Gastroesophageal sphincter (tissue), 4 donors: ENCODE measurements around the gene BLTP3B. TPM values are rescaled to one million over a fixed set of nuclear protein-coding genes. Genes with fewer than 3 reads are reported as not detected.

Experiments
- ATAC-seq: fragments of 150-250 bp; one replicate; pipeline ENCODE4 v1.9.1; 2016; ENCODE audit warnings: mild to moderate bottlenecking, moderate library complexity
- H3K27ac ChIP-seq, 4 donors: fragments of 200-600 bp; sonication (generic) in 3 of 4; 1 replicate in 3 of 4; 2 replicates in 1 of 4; pipeline ENCODE4 v1.5.1; 2016 to 2019
- H3K27me3 ChIP-seq: fragments of 200-600 bp; sonication (generic); one replicate; pipeline ENCODE4 v1.5.1; 2019
- H3K36me3 ChIP-seq, 2 donors: fragments of 200-600 bp; sonication (generic); one replicate each; pipeline ENCODE4 v1.5.1; 2019; ENCODE audit warnings: control low read depth in 1 of 2
- H3K4me1 ChIP-seq, 3 donors: fragments of 200-600 bp; sonication (generic); 1 replicate in 2 of 3; 2 replicates in 1 of 3; pipeline ENCODE4 v1.5.1; 2016 to 2019; ENCODE audit warnings: control low read depth in 2 of 3
- H3K4me3 ChIP-seq, 2 donors: fragments of 200-600 bp; sonication (generic); one replicate each; pipeline ENCODE4 v1.5.1; 2019; ENCODE audit warnings: mild to moderate bottlenecking in 1 of 2, moderate library complexity in 1 of 2
- H3K9me3 ChIP-seq, 3 donors: fragments of 200-600 bp; sonication (generic); one replicate each; pipeline ENCODE4 v1.5.1; 2017 to 2019; ENCODE audit warnings: control low read depth in 2 of 3
- CTCF ChIP-seq, 4 experiments: fragments of 200-600 bp in 2 of 4; fragments of 450-650 bp in 2 of 4; sonication (generic) in 1 of 4; IDR thresholded peaks; one replicate each; pipeline ENCODE4 v1.5.1; 2017 to 2019; ENCODE audit warnings: antibody characterized with exemption in 4 of 4, mild to moderate bottlenecking in 2 of 4, moderate library complexity in 2 of 4
- EP300 ChIP-seq: sonication (generic); formaldehyde crosslinking; IDR thresholded peaks from one replicate; pipeline ENCODE4 v1.6.1; 2017; ENCODE audit warnings: antibody characterized with exemption, mild to moderate bottlenecking
- POLR2A ChIP-seq, 2 donors: fragments of 450-650 bp; IDR thresholded peaks; one replicate each; pipeline ENCODE4 v1.6.1; 2017; ENCODE audit warnings: antibody characterized with exemption in 2 of 2, mild to moderate bottlenecking in 2 of 2, moderate library complexity in 1 of 2
- POLR2AphosphoS5 ChIP-seq: sonication (generic); formaldehyde crosslinking; IDR thresholded peaks from one replicate; pipeline ENCODE4 v1.6.1; 2017; ENCODE audit warnings: antibody characterized with exemption
- WGBS, 2 donors: methylation state at CpG; one replicate each; pipeline ENCODE4 v1.1.5; 2018; ENCODE audit warnings: low coverage in 1 of 2; 5-methylcytosine and 5-hydroxymethylcytosine counted together
- total RNA-seq, 4 donors: library from RNA; depleted of rRNA; stranded (reverse); fragments of >200 nt; gene quantifications; one replicate each; pipeline ENCODE4 v1.1.0, GENCODE V29; 2016

The BLTP3B gene
- total RNA-seq, 4 donors from 2014 or later = 41.4 to 59.0 (median 45.0) TPM

GRCh38 chr12:100168562-100168961 is 25.9 kb upstream of the BLTP3B start:
- H3K36me3 ChIP-seq = peaks cover 0 to 9% of the 10 kb centered on the region in 2 donors
- H3K9me3 ChIP-seq = no peaks in the 10 kb centered on the region
- no peak overlapping the region for H3K4me3 ChIP-seq
- no peaks in the 10 kb centered on the region for H3K27me3 ChIP-seq
- H3K27ac ChIP-seq = no peak overlapping the region
- WGBS, 2 donors = 78 to 100% methylated on average over 1 to 2 of the region's 4 CpGs
- TF ChIP-seq EP300 = no peak
- TF ChIP-seq POLR2AphosphoS5 = no peak
- TF ChIP-seq POLR2A (IDR thresholded peaks at IDR 0.05) = no peak
- TF ChIP-seq CTCF (IDR thresholded peaks at IDR 0.05) = no peak
- peaks cover 0 to 26% (median 0%) of the 10 kb centered on the region in 3 donors for H3K4me1 ChIP-seq
- ATAC-seq = no peak

- 94% methylated on average over 4 of the region's 10 CpGs; no CpG with 5 or more reads in 1 of the 2 donors for WGBS, 2 donors
- H3K27me3 ChIP-seq = no peaks in the 10 kb centered on the region
- H3K9me3 ChIP-seq = no peaks in the 10 kb centered on the region
- TF ChIP-seq CTCF (IDR thresholded peaks at IDR 0.05) (no peak), POLR2AphosphoS5 (no peak), EP300 (no peak), POLR2A (IDR thresholded peaks at IDR 0.05) (no peak)
- no peak overlapping the region for H3K4me3 ChIP-seq
- peaks cover 0 to 28% (median 0%) of the 10 kb centered on the region in 3 donors for H3K4me1 ChIP-seq
- H3K27ac ChIP-seq = no peak overlapping the region
- no peak for ATAC-seq
- no peaks in the 10 kb centered on the region for H3K36me3 ChIP-seq
Observed at GRCh38 chr12:100166232-100166631, 23.6 kb upstream of the BLTP3B start.

GRCh38 chr12:100165356-100165755 is 22.7 kb upstream of the BLTP3B start:
- H3K36me3 ChIP-seq = no peaks in the 10 kb centered on the region
- H3K27ac ChIP-seq = no peak overlapping the region
- peaks cover 0 to 19% (median 0%) of the 10 kb centered on the region in 3 donors for H3K4me1 ChIP-seq
- 94 to 100% methylated on average over 2 to 3 of the region's 3 CpGs for WGBS, 2 donors
- TF ChIP-seq EP300 (no peak), POLR2A (IDR thresholded peaks at IDR 0.05) (no peak), CTCF (IDR thresholded peaks at IDR 0.05) (no peak), POLR2AphosphoS5 (no peak)
- H3K27me3 ChIP-seq = no peaks in the 10 kb centered on the region
- H3K4me3 ChIP-seq = no peak overlapping the region
- no peak for ATAC-seq
- no peaks in the 10 kb centered on the region for H3K9me3 ChIP-seq

GRCh38 chr12:100164153-100164704 is 21.6 kb upstream of the BLTP3B start:
- Histone ChIP-seq H3K9me3 (no peaks in the 10 kb centered on the region), H3K27me3 (no peaks in the 10 kb centered on the region), H3K27ac (peak overlapping the region in 2 of 4 donors; percentile 4 to 35), H3K36me3 (no peaks in the 10 kb centered on the region), H3K4me1 (peaks cover 0 to 16% (median 0%) of the 10 kb centered on the region in 3 donors), H3K4me3 (peak overlapping the region in 1 of 2 donors; percentile 37)
- no peak for ATAC-seq
- WGBS, 2 donors = 49 to 51% methylated on average over 5 to 7 of the region's 7 CpGs
- TF ChIP-seq POLR2A (IDR thresholded peaks at IDR 0.05) (no peak), POLR2AphosphoS5 (no peak), CTCF (IDR thresholded peaks at IDR 0.05) (no peak), EP300 (no peak)
